Adipocyte (in vitro differentiated cells): Measurements from ENCODE around the gene TCF7L1.
"Not testable (repeated sequence)": the region's sequence is repeated elsewhere in the genome, so short reads cannot be mapped to it uniquely, and the experiment has no call there.

ENCODE experiments used
- DNase-seq: peaks from one replicate; pipeline ENCODE4 v3.0.0-alpha.2; 2015; ENCODE audit warnings: low read depth
- H3K27me3 ChIP-seq: replicated peaks from 2 replicates; pipeline ENCODE4 v1.7.0; 2013; ENCODE audit warnings: mild to moderate bottlenecking, low read length, moderate library complexity; ENCODE audit not compliant: control insufficient read depth, insufficient read depth
- H3K36me3 ChIP-seq: 2 replicates; pipeline ENCODE4 v1.7.0; 2013; ENCODE audit warnings: low read length, mild to moderate bottlenecking, moderate library complexity; ENCODE audit not compliant: control insufficient read depth, insufficient read depth, severe bottlenecking
- H3K4me1 ChIP-seq: 2 replicates; pipeline ENCODE4 v1.7.0; 2013; ENCODE audit warnings: mild to moderate bottlenecking, low read length, moderate library complexity; ENCODE audit not compliant: control insufficient read depth, insufficient read depth
- H3K4me3 ChIP-seq: 2 replicates; pipeline ENCODE4 v1.7.0; 2013; ENCODE audit warnings: mild to moderate bottlenecking, low read length, moderate library complexity
- H3K9ac ChIP-seq: 2 replicates; pipeline ENCODE4 v1.7.0; 2013; ENCODE audit warnings: mild to moderate bottlenecking, low read length, moderate library complexity
- H3K9me3 ChIP-seq: 2 replicates; pipeline ENCODE4 v1.7.0; 2013; ENCODE audit warnings: mild to moderate bottlenecking, low read length, moderate library complexity; ENCODE audit not compliant: control insufficient read depth

The TCF7L1 gene

GRCh38 chr2:85291425-85292023 lies 158.3 kb downstream of the TCF7L1 start:
- peaks cover 2% of the 10 kb centered on the region for H3K4me1 ChIP-seq
- no peaks in the 10 kb centered on the region for H3K27me3 ChIP-seq
- H3K36me3 ChIP-seq, result peaks cover 5% of the 10 kb centered on the region
- H3K9ac ChIP-seq, result no peak overlapping the region
- no peak for DNase-seq
- no peaks in the 10 kb centered on the region for H3K9me3 ChIP-seq
- peak overlapping the region; percentile 6 for H3K4me3 ChIP-seq

- H3K4me3 ChIP-seq, result no peak overlapping the region
- H3K36me3 ChIP-seq, result peaks cover 28% of the 10 kb centered on the region
- no peak for DNase-seq
- no peaks in the 10 kb centered on the region for H3K9me3 ChIP-seq
- peaks cover under 1% of the 10 kb centered on the region for H3K4me1 ChIP-seq
- no peak overlapping the region for H3K9ac ChIP-seq
- H3K27me3 ChIP-seq, result no peaks in the 10 kb centered on the region
Measured at GRCh38 chr2:85302121-85302520, 168.9 kb downstream of the TCF7L1 start.

GRCh38 chr2:85303780-85304531 lies 170.8 kb downstream of the TCF7L1 start:
- Histone ChIP-seq H3K9ac (no peak overlapping the region), H3K36me3 (peaks cover 40% of the 10 kb centered on the region), H3K27me3 (no peaks in the 10 kb centered on the region), H3K4me1 (peaks cover 8% of the 10 kb centered on the region), H3K9me3 (no peaks in the 10 kb centered on the region), H3K4me3 (no peak overlapping the region)
- no peak for DNase-seq

GRCh38 chr2:85307527-85307897 lies 174.3 kb downstream of the TCF7L1 start:
- no peaks in the 10 kb centered on the region for H3K9me3 ChIP-seq
- H3K27me3 ChIP-seq, result no peaks in the 10 kb centered on the region
- H3K4me3 ChIP-seq, result no peak overlapping the region
- H3K36me3 ChIP-seq, result peaks cover 54% of the 10 kb centered on the region
- no peak overlapping the region for H3K9ac ChIP-seq
- DNase-seq, result no peak
- H3K4me1 ChIP-seq, result peaks cover 20% of the 10 kb centered on the region

- H3K4me3 ChIP-seq, result no peak overlapping the region
- DNase-seq, result no peak
- peaks cover 51% of the 10 kb centered on the region for H3K36me3 ChIP-seq
- H3K9ac ChIP-seq, result no peak overlapping the region
- no peaks in the 10 kb centered on the region for H3K27me3 ChIP-seq
- H3K4me1 ChIP-seq, result peaks cover 23% of the 10 kb centered on the region
- no peaks in the 10 kb centered on the region for H3K9me3 ChIP-seq
Measured at GRCh38 chr2:85308201-85308600, 175.0 kb downstream of the TCF7L1 start.

GRCh38 chr2:85308896-85309555 lies 175.8 kb downstream of the TCF7L1 start:
- Histone ChIP-seq H3K4me3 (no peak overlapping the region), H3K9ac (peak overlapping the region; percentile 1), H3K36me3 (peaks cover 51% of the 10 kb centered on the region), H3K27me3 (no peaks in the 10 kb centered on the region), H3K4me1 (peaks cover 31% of the 10 kb centered on the region), H3K9me3 (no peaks in the 10 kb centered on the region)
- DNase-seq, result peak; percentile 24

- peaks cover 50% of the 10 kb centered on the region for H3K36me3 ChIP-seq
- H3K4me1 ChIP-seq, result peaks cover 37% of the 10 kb centered on the region
- no peak overlapping the region for H3K4me3 ChIP-seq
- no peak for DNase-seq
- H3K9me3 ChIP-seq, result no peaks in the 10 kb centered on the region
- no peaks in the 10 kb centered on the region for H3K27me3 ChIP-seq
- H3K9ac ChIP-seq, result no peak overlapping the region
Measured at GRCh38 chr2:85309699-85310321, 176.6 kb downstream of the TCF7L1 start.

- H3K27me3 ChIP-seq, result no peaks in the 10 kb centered on the region
- peaks cover 37% of the 10 kb centered on the region for H3K4me1 ChIP-seq
- no peak overlapping the region for H3K4me3 ChIP-seq
- DNase-seq, result no peak
- no peak overlapping the region for H3K9ac ChIP-seq
- H3K36me3 ChIP-seq, result peaks cover 51% of the 10 kb centered on the region
- no peaks in the 10 kb centered on the region for H3K9me3 ChIP-seq
Measured at GRCh38 chr2:85310330-85310729, 177.1 kb downstream of the TCF7L1 start.

- no peak overlapping the region for H3K4me3 ChIP-seq
- H3K9me3 ChIP-seq, result no peaks in the 10 kb centered on the region
- no peak overlapping the region for H3K9ac ChIP-seq
- no peak for DNase-seq
- H3K27me3 ChIP-seq, result no peaks in the 10 kb centered on the region
- H3K36me3 ChIP-seq, result peaks cover 46% of the 10 kb centered on the region
- peaks cover 33% of the 10 kb centered on the region for H3K4me1 ChIP-seq
Measured at GRCh38 chr2:85312404-85312803, 179.2 kb downstream of the TCF7L1 start.

GRCh38 chr2:85314884-85315242 lies 181.7 kb downstream of the TCF7L1 start:
- peaks cover 39% of the 10 kb centered on the region for H3K36me3 ChIP-seq
- no peak overlapping the region for H3K9ac ChIP-seq
- DNase-seq, result no peak
- no peak overlapping the region for H3K4me3 ChIP-seq
- H3K9me3 ChIP-seq, result no peaks in the 10 kb centered on the region
- H3K4me1 ChIP-seq, result peaks cover 31% of the 10 kb centered on the region
- no peaks in the 10 kb centered on the region for H3K27me3 ChIP-seq

- not testable (repeated sequence) for H3K9ac ChIP-seq, H3K27me3 ChIP-seq, H3K9me3 ChIP-seq, DNase-seq, H3K4me3 ChIP-seq
- peaks cover 41% of the 10 kb centered on the region for H3K36me3 ChIP-seq
- peaks cover 31% of the 10 kb centered on the region for H3K4me1 ChIP-seq
Measured at GRCh38 chr2:85315921-85316320, 182.7 kb downstream of the TCF7L1 start.
